HG03460 (cell line): Measurements from ENCODE around the gene RNASE8.
"Not testable (repeated sequence)": the region's sequence is repeated elsewhere in the genome, so short reads cannot be mapped to it uniquely, and the experiment has no call there.

Experiments used
- ATAC-seq: cut with Tn5 transposase; IDR thresholded peaks from one replicate; pipeline ENCODE4 v1.9.1; 2021; ENCODE audit not compliant: unreplicated experiment

Gene RNASE8

GRCh38 chr14:21057803-21058675 is at the start of gene RNASE8:
TSS of gene RNASE8 (plus strand) at chr14:21057822. CDS start at chr14:21057893, 71 bp downstream.
- ATAC-seq, result no peak

GRCh38 chr14:21009721-21010120 is 47.9 kb upstream of the RNASE8 start:
- ATAC-seq, result not testable (repeated sequence)

- ATAC-seq, result no peak
Observed at GRCh38 chr14:21011136-21011535, 46.5 kb upstream of the RNASE8 start.

GRCh38 chr14:21014761-21015190 is 42.8 kb upstream of the RNASE8 start:
- ATAC-seq, result no peak

GRCh38 chr14:21015312-21015711 is 42.3 kb upstream of the RNASE8 start:
- no peak for ATAC-seq

- no peak for ATAC-seq
Observed at GRCh38 chr14:21016413-21017190, 41.0 kb upstream of the RNASE8 start.

- no peak for ATAC-seq
Observed at GRCh38 chr14:21017528-21018245, 39.9 kb upstream of the RNASE8 start.

GRCh38 chr14:21018286-21018685 is 39.3 kb upstream of the RNASE8 start:
- no peak for ATAC-seq

GRCh38 chr14:21018781-21019180 is 38.8 kb upstream of the RNASE8 start:
- ATAC-seq, result no peak

GRCh38 chr14:21019366-21019765 is 38.3 kb upstream of the RNASE8 start:
- no peak for ATAC-seq

- ATAC-seq, result no peak
Observed at GRCh38 chr14:21020977-21021545, 36.6 kb upstream of the RNASE8 start.

- ATAC-seq, result no peak
Observed at GRCh38 chr14:21022686-21023085, 34.9 kb upstream of the RNASE8 start.

- ATAC-seq, result no peak
Observed at GRCh38 chr14:21023174-21023573, 34.4 kb upstream of the RNASE8 start.

GRCh38 chr14:21023817-21024584 is 33.6 kb upstream of the RNASE8 start:
- ATAC-seq, result no peak

GRCh38 chr14:21024585-21025370 is 32.8 kb upstream of the RNASE8 start, which contains the start of gene NDRG2:
TSS of gene NDRG2 (minus strand) at chr14:21025061. CDS start at chr14:21023315, 1,746 bp downstream.
- ATAC-seq, result no peak

GRCh38 chr14:21025371-21026273 is 32.0 kb upstream of the RNASE8 start:
- ATAC-seq, result no peak

GRCh38 chr14:21026274-21026987 is 31.2 kb upstream of the RNASE8 start:
- ATAC-seq, result no peak

- no peak for ATAC-seq
Observed at GRCh38 chr14:21026988-21027315, 30.7 kb upstream of the RNASE8 start.
